H9 (cell line): Measurements from ENCODE around the gene SEMA6C. TPM values are rescaled to one million over a fixed set of nuclear protein-coding genes. Genes with fewer than 3 reads are reported as not detected.

Source experiments
- DNase-seq: peaks from one replicate; pipeline ENCODE4 v3.0.0-alpha.2; 2017
- H2AFZ ChIP-seq: one replicate; pipeline ENCODE4 v1.6.1; 2013; ENCODE audit warnings: mild to moderate bottlenecking, low read length, control low read depth, moderate library complexity
- H2AK5ac ChIP-seq: 2 replicates; pipeline ENCODE4 v1.6.1; 2013; ENCODE audit warnings: low read length, control low read depth, mixed read lengths; ENCODE audit not compliant: insufficient read length
- H2BK120ac ChIP-seq: one replicate; pipeline ENCODE4 v1.6.1; 2013; ENCODE audit warnings: low read depth, mild to moderate bottlenecking, low read length, control low read depth, inconsistent platforms; ENCODE audit not compliant: poor library complexity, severe bottlenecking
- H2BK12ac ChIP-seq: 2 replicates; pipeline ENCODE4 v1.6.1; 2013; ENCODE audit warnings: low read length, control low read depth, mixed read lengths, low read depth; ENCODE audit not compliant: insufficient read length
- H2BK15ac ChIP-seq: 2 replicates; pipeline ENCODE4 v1.6.1; 2013; ENCODE audit warnings: low read depth, low read length, control low read depth
- H2BK20ac ChIP-seq: one replicate; pipeline ENCODE4 v1.6.1; 2013; ENCODE audit warnings: low read depth, mild to moderate bottlenecking, low read length, control low read depth, inconsistent platforms; ENCODE audit not compliant: poor library complexity, severe bottlenecking
- H2BK5ac ChIP-seq: 2 replicates; pipeline ENCODE4 v1.6.1; 2013; ENCODE audit warnings: low read length, control low read depth, mixed read lengths; ENCODE audit not compliant: insufficient read length
- H3K14ac ChIP-seq: 2 replicates; pipeline ENCODE4 v1.6.1; 2013; ENCODE audit warnings: low read length, control low read depth; ENCODE audit not compliant: insufficient read depth
- H3K18ac ChIP-seq: 2 replicates; pipeline ENCODE4 v1.6.1; 2013; ENCODE audit warnings: low read depth, mild to moderate bottlenecking, mixed read lengths, low read length, control low read depth; ENCODE audit not compliant: insufficient read length
- H3K23ac ChIP-seq: 2 replicates; pipeline ENCODE4 v1.6.1; 2013; ENCODE audit warnings: low read length, control low read depth, mixed read lengths, low read depth; ENCODE audit not compliant: insufficient read length
- H3K23me2 ChIP-seq: 2 replicates; pipeline ENCODE4 v1.6.1; 2013; ENCODE audit warnings: low read depth, mild to moderate bottlenecking, mixed read lengths, low read length, control low read depth; ENCODE audit not compliant: insufficient read length, poor library complexity, severe bottlenecking
- H3K27ac ChIP-seq: 2 replicates; pipeline ENCODE4 v1.5.1; 2013; ENCODE audit warnings: low read length, control low read depth, mixed read lengths, low read depth; ENCODE audit not compliant: insufficient read length
- H3K27me3 ChIP-seq: 2 replicates; pipeline ENCODE4 v1.6.1; 2013; ENCODE audit warnings: low read length, control low read depth, inconsistent platforms; ENCODE audit not compliant: insufficient read depth
- H3K4ac ChIP-seq: 2 replicates; pipeline ENCODE4 v1.6.1; 2013; ENCODE audit warnings: low read depth, mild to moderate bottlenecking, control low read depth, inconsistent platforms, low read length, moderate library complexity
- H3K4me1 ChIP-seq: 2 replicates; pipeline ENCODE4 v1.6.1; 2013; ENCODE audit warnings: low read length, control low read depth, inconsistent platforms; ENCODE audit not compliant: insufficient read depth
- H3K4me2 ChIP-seq: 2 replicates; pipeline ENCODE4 v1.6.1; 2013; ENCODE audit warnings: low read length, control low read depth, mixed read lengths; ENCODE audit not compliant: insufficient read length, insufficient read depth
- H3K56ac ChIP-seq: 2 replicates; pipeline ENCODE4 v1.6.1; 2013; ENCODE audit warnings: low read depth, mild to moderate bottlenecking, mixed read lengths, low read length, control low read depth; ENCODE audit not compliant: insufficient read length
- H3K79me1 ChIP-seq: 2 replicates; pipeline ENCODE4 v1.6.1; 2013; ENCODE audit warnings: low read depth, mild to moderate bottlenecking, moderate library complexity, low read length, control low read depth, inconsistent platforms; ENCODE audit not compliant: insufficient read depth, poor library complexity, severe bottlenecking
- H3K79me2 ChIP-seq: 2 replicates; pipeline ENCODE4 v1.6.1; 2013; ENCODE audit warnings: low read length, control low read depth, inconsistent platforms; ENCODE audit not compliant: insufficient read depth
- H3K9ac ChIP-seq: 2 replicates; pipeline ENCODE4 v1.6.1; 2013; ENCODE audit warnings: low read length, control low read depth, mixed read lengths; ENCODE audit not compliant: insufficient read length; ENCODE audit errors: extremely low read depth
- H3K9me3 ChIP-seq: one replicate; pipeline ENCODE4 v1.6.1; 2013; ENCODE audit warnings: low read depth, low read length, inconsistent platforms; ENCODE audit not compliant: control insufficient read depth
- H3T11ph ChIP-seq: one replicate; pipeline ENCODE4 v1.6.1; 2013; ENCODE audit warnings: mild to moderate bottlenecking, low read length, control low read depth, inconsistent platforms
- H4K20me1 ChIP-seq: one replicate; pipeline ENCODE4 v1.6.1; 2013; ENCODE audit not compliant: control insufficient read depth, insufficient read length, insufficient read depth
- H4K5ac ChIP-seq: 2 replicates; pipeline ENCODE4 v1.6.1; 2013; ENCODE audit warnings: low read depth, mild to moderate bottlenecking, mixed read lengths, low read length, control low read depth; ENCODE audit not compliant: insufficient read length
- H4K8ac ChIP-seq: replicated peaks from 2 replicates; pipeline ENCODE4 v1.6.1; 2013; ENCODE audit warnings: low read length, control low read depth, mixed read lengths, low read depth; ENCODE audit not compliant: insufficient read length
- H4K91ac ChIP-seq: 2 replicates; pipeline ENCODE4 v1.6.1; 2013; ENCODE audit warnings: low read depth, mild to moderate bottlenecking, moderate library complexity, mixed read lengths, low read length, control low read depth; ENCODE audit not compliant: insufficient read length
- H3K27ac Mint-ChIP-seq, 3 experiments: 2 replicates in 2 of 3; 3 replicates in 1 of 3; pipeline ENCODE4 v1.8.0; 2020 to 2021; ENCODE audit warnings: mixed read lengths in 3 of 3, mild to moderate bottlenecking in 1 of 3, moderate library complexity in 1 of 3
- H3K27me3 Mint-ChIP-seq: 2 replicates; pipeline ENCODE4 v1.8.0; 2021; ENCODE audit warnings: low read depth, mild to moderate bottlenecking, moderate library complexity, mixed read lengths
- H3K36me3 Mint-ChIP-seq, 3 experiments: 2 replicates in 2 of 3; 3 replicates in 1 of 3; pipeline ENCODE4 v1.8.0; 2020 to 2021; ENCODE audit warnings: low read depth in 3 of 3, mixed read lengths in 3 of 3; ENCODE audit not compliant: insufficient read depth in 1 of 3
- H3K4me1 Mint-ChIP-seq, 2 experiments: 2 replicates each; pipeline ENCODE4 v1.8.0; 2020; ENCODE audit warnings: mixed read lengths in 2 of 2
- H3K4me3 Mint-ChIP-seq, 2 experiments: 2 replicates in 1 of 2; 3 replicates in 1 of 2; pipeline ENCODE4 v1.8.0; 2020 to 2021; ENCODE audit warnings: mild to moderate bottlenecking in 2 of 2, mixed read lengths in 2 of 2, moderate library complexity in 1 of 2
- H3K9me3 Mint-ChIP-seq, 2 experiments: 2 replicates in 1 of 2; 3 replicates in 1 of 2; pipeline ENCODE4 v1.8.0; 2020; ENCODE audit warnings: mild to moderate bottlenecking in 2 of 2, mixed read lengths in 2 of 2, moderate library complexity in 1 of 2
- WGBS: extraction: QIAGEN DNeasy Blood & Tissue Kit; methylation state at CpG from one replicate; pipeline ENCODE4 v1.1.7; 2013; ENCODE audit warnings: missing lambda C conversion rate, low lambda C conversion rate, mixed read lengths; ENCODE audit not compliant: insufficient read length; ENCODE audit errors: extremely low coverage; 5-methylcytosine and 5-hydroxymethylcytosine counted together
- long read RNA-seq: library from polyadenylated mRNA; unstranded; transcript quantifications from one replicate; pipeline ENCODE4 v2.0.0, GENCODE V29; 2020
- total RNA-seq: library from RNA; stranded (reverse); gene quantifications from 2 replicates; pipeline ENCODE4 v1.2.1, GENCODE V29; 2021
- TF ChIP-seq, protein P1 (sequence below): fragments of 200-600 bp; sonication (generic); conservative IDR thresholded peaks from 3 replicates; pipeline ENCODE4 v1.8.0; 2021; ENCODE audit warnings: antibody characterized with exemption, mild to moderate bottlenecking

Gene SEMA6C, protein sequence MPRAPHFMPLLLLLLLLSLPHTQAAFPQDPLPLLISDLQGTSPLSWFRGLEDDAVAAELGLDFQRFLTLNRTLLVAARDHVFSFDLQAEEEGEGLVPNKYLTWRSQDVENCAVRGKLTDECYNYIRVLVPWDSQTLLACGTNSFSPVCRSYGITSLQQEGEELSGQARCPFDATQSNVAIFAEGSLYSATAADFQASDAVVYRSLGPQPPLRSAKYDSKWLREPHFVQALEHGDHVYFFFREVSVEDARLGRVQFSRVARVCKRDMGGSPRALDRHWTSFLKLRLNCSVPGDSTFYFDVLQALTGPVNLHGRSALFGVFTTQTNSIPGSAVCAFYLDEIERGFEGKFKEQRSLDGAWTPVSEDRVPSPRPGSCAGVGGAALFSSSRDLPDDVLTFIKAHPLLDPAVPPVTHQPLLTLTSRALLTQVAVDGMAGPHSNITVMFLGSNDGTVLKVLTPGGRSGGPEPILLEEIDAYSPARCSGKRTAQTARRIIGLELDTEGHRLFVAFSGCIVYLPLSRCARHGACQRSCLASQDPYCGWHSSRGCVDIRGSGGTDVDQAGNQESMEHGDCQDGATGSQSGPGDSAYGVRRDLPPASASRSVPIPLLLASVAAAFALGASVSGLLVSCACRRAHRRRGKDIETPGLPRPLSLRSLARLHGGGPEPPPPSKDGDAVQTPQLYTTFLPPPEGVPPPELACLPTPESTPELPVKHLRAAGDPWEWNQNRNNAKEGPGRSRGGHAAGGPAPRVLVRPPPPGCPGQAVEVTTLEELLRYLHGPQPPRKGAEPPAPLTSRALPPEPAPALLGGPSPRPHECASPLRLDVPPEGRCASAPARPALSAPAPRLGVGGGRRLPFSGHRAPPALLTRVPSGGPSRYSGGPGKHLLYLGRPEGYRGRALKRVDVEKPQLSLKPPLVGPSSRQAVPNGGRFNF
- total RNA-seq = 11.5 and 12.3 TPM in 2 replicates
- long read RNA-seq, partial matches to known transcripts = 1 of 1 reads
- long read RNA-seq, other reads (novel, unspliced or antisense) = 0 of 1 reads

GRCh38 chr1:151146412-151147131 lies at the start of gene SEMA6C:
SEMA6C (minus strand) TSS chr1:151146631; CDS start chr1:151142621, 4,010 bp downstream.
- Histone ChIP-seq H3K4me2 (peak within 1 kb of the TSS; percentile 90), H3K9me3 (no peaks in the 10 kb centered on the region), H3K4me1 (peaks cover 22% of the 10 kb centered on the region; the same call in 1 of the 2 replicates), H2BK120ac (no peak within 1 kb of the TSS), H4K20me1 (peaks cover 4% of the 10 kb centered on the region), H4K8ac (no peak within 1 kb of the TSS), H4K91ac (no peak within 1 kb of the TSS), H3K23me2 (peaks cover 24% of the 10 kb centered on the region), H3K27ac (no peak within 1 kb of the TSS), H3K23ac (no peak within 1 kb of the TSS), H3K18ac (no peak within 1 kb of the TSS), H4K5ac (no peak within 1 kb of the TSS), H2BK20ac (no peak within 1 kb of the TSS), H2AFZ (no peak within 1 kb of the TSS), H2BK12ac (no peak within 1 kb of the TSS), H3T11ph (no peak within 1 kb of the TSS), H3K79me2 (no peaks in the 10 kb centered on the region), H3K56ac (no peak within 1 kb of the TSS), H3K9ac (peak within 1 kb of the TSS; percentile 51), H3K27me3 (no peaks in the 10 kb centered on the region; the same call in 1 of the 2 replicates), H3K79me1 (no peaks in the 10 kb centered on the region), H3K14ac (peak within 1 kb of the TSS; percentile 8; the same call in 1 of the 2 replicates), H2BK15ac (no peak within 1 kb of the TSS), H3K4ac (no peak within 1 kb of the TSS), H2AK5ac (no peak within 1 kb of the TSS), H2BK5ac (no peak within 1 kb of the TSS)
- H3K27me3 Mint-ChIP-seq = peaks cover 31% of the 10 kb centered on the region
- peaks cover 0 to 2% (median 0%) of the 10 kb centered on the region in 3 experiments; a peak in 1 of 7 replicates for H3K36me3 Mint-ChIP-seq
- no peaks in the 10 kb centered on the region for H3K9me3 Mint-ChIP-seq
- H3K27ac Mint-ChIP-seq = peak within 1 kb of the TSS in 2 of 3 experiments; percentile 50 to 93; a peak in 3 of 7 replicates
- peak within 1 kb of the TSS; percentile 85 to 86 for H3K4me3 Mint-ChIP-seq
- peaks cover 34 to 43% of the 10 kb centered on the region in 2 experiments for H3K4me1 Mint-ChIP-seq
- no CpG with 5 or more reads among the region's 61 CpGs for WGBS
- DNase-seq = peak; percentile 94
- TF ChIP-seq, protein P1, sequence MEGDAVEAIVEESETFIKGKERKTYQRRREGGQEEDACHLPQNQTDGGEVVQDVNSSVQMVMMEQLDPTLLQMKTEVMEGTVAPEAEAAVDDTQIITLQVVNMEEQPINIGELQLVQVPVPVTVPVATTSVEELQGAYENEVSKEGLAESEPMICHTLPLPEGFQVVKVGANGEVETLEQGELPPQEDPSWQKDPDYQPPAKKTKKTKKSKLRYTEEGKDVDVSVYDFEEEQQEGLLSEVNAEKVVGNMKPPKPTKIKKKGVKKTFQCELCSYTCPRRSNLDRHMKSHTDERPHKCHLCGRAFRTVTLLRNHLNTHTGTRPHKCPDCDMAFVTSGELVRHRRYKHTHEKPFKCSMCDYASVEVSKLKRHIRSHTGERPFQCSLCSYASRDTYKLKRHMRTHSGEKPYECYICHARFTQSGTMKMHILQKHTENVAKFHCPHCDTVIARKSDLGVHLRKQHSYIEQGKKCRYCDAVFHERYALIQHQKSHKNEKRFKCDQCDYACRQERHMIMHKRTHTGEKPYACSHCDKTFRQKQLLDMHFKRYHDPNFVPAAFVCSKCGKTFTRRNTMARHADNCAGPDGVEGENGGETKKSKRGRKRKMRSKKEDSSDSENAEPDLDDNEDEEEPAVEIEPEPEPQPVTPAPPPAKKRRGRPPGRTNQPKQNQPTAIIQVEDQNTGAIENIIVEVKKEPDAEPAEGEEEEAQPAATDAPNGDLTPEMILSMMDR = no peak
